BJ (cell line): Measurements from ENCODE around the gene CD74. TPM values are rescaled to one million over a fixed set of nuclear protein-coding genes. Genes with fewer than 3 reads are reported as not detected.
A peak's percentile ranks its signal among the peaks of the same experiment; 100 is the strongest.

Experiments
- CTCF ChIA-PET: fragments of 350-600 bp; formaldehyde crosslinking; extraction: SDS; loops from one replicate; lab custom pipeline; 2021; ENCODE audit warnings: antibody characterized with exemption, inconsistent platforms; lab: Yijun Ruan, JAX
- POLR2A ChIA-PET: fragments of 300-600 bp; sonication (Branson Sonifier 250); formaldehyde crosslinking; extraction: SDS; loops from one replicate; lab custom pipeline; 2021; ENCODE audit warnings: antibody characterized with exemption; lab: Charles Lee
- DNase-seq: peaks from one replicate; pipeline ENCODE4 v3.0.0-alpha.2; 2011; ENCODE audit warnings: low read depth
- H3K27me3 ChIP-seq: 2 replicates; pipeline ENCODE4 v1.6.0; 2011; ENCODE audit warnings: low read length; ENCODE audit not compliant: control insufficient read depth, insufficient read depth
- H3K36me3 ChIP-seq: 2 replicates; pipeline ENCODE4 v1.5.1; 2011; ENCODE audit warnings: low read length; ENCODE audit not compliant: control insufficient read depth, insufficient read depth
- H3K4me3 ChIP-seq: 2 replicates; pipeline ENCODE4 v1.5.1; 2011; ENCODE audit warnings: low read depth, mild to moderate bottlenecking, control low read depth, low read length
- CTCF ChIP-seq: IDR thresholded peaks from 2 replicates; pipeline ENCODE4 v1.5.1; 2011; ENCODE audit warnings: low read depth, mild to moderate bottlenecking, control low read depth, inconsistent platforms, low read length, moderate library complexity; ENCODE audit not compliant: insufficient read depth
- polyA plus RNA-seq: library from polyadenylated mRNA; depleted of rRNA; stranded (reverse); fragments of >200 nt; gene quantifications from 2 replicates; pipeline ENCODE4 v1.2.3, GENCODE V29; 2011

The CD74 gene
- polyA plus RNA-seq, 1 experiment = 0.28 TPM

GRCh38 chr5:150361301-150361700, 51.4 kb downstream of the CD74 start:
- no peak for DNase-seq
- peaks cover 19% of the 10 kb centered on the region for H3K36me3 ChIP-seq
- TF ChIP-seq CTCF = no peak
- ChIA-PET POLR2A (interaction anchor here (0.5 kb wide), 1 partner anchor 677 kb away, joined by 3 read pairs; no protein-coding TSS in a partner anchor), CTCF (interaction anchor here (2.8 kb wide), 1 partner anchor 11 kb away, joined by 16 read pairs; no protein-coding TSS in a partner anchor)
- no peaks in the 10 kb centered on the region for H3K27me3 ChIP-seq
- no peak overlapping the region for H3K4me3 ChIP-seq

GRCh38 chr5:150358261-150359095, 54.2 kb downstream of the CD74 start:
- no peak for DNase-seq
- ChIA-PET CTCF (interaction anchor here (1.1 to 1.4 kb wide), 2 partner anchors 18 to 76 kb away, joined by 3 to 4 read pairs; no protein-coding TSS in a partner anchor), POLR2A (no interaction called here)

GRCh38 chr5:150357326-150358260, 55.1 kb downstream of the CD74 start, which contains the start of gene TCOF1:
Gene TCOF1 (plus strand): TSS chr5:150357697. CDS start chr5:150357747, 50 bp downstream.
- Histone ChIP-seq H3K36me3 (peaks cover 13% of the 10 kb centered on the region), H3K27me3 (no peaks in the 10 kb centered on the region), H3K4me3 (peak within 1 kb of the TSS; percentile 90)
- no peak for TF ChIP-seq CTCF
- peak; percentile 57 for DNase-seq
- POLR2A ChIA-PET = no interaction called here
- CTCF ChIA-PET = interaction anchor here (1.1 kb wide), 1 partner anchor 19 kb away, joined by 3 read pairs; no protein-coding TSS in a partner anchor

More at GRCh38 chr5:150358261-150359095, 54.2 kb downstream of the CD74 start:
- peak overlapping the region; percentile 90 for H3K4me3 ChIP-seq
- H3K27me3 ChIP-seq = no peaks in the 10 kb centered on the region
- no peak for TF ChIP-seq CTCF
- H3K36me3 ChIP-seq = peaks cover 15% of the 10 kb centered on the region

- DNase-seq = no peak
- POLR2A ChIA-PET = no interaction called here
- TF ChIP-seq CTCF = no peak
- Histone ChIP-seq H3K27me3 (no peaks in the 10 kb centered on the region), H3K36me3 (peaks cover 10% of the 10 kb centered on the region), H3K4me3 (peak overlapping the region; percentile 90; the same call in 1 of the 2 replicates)
- CTCF ChIA-PET = no interaction called here
Measured at GRCh38 chr5:150356575-150357294, 56.0 kb downstream of the CD74 start.
